H9 (cell line): ENCODE measurements around the gene CLEC2D. TPM values are rescaled to one million over a fixed set of nuclear protein-coding genes. Genes with fewer than 3 reads are reported as not detected.

Experiments used
- DNase-seq: peaks from one replicate; pipeline ENCODE4 v3.0.0-alpha.2; 2017
- H2AFZ ChIP-seq: one replicate; pipeline ENCODE4 v1.6.1; 2013; ENCODE audit warnings: mild to moderate bottlenecking, low read length, control low read depth, moderate library complexity
- H2AK5ac ChIP-seq: 2 replicates; pipeline ENCODE4 v1.6.1; 2013; ENCODE audit warnings: low read length, control low read depth, mixed read lengths; ENCODE audit not compliant: insufficient read length
- H2BK120ac ChIP-seq: one replicate; pipeline ENCODE4 v1.6.1; 2013; ENCODE audit warnings: low read depth, mild to moderate bottlenecking, low read length, control low read depth, inconsistent platforms; ENCODE audit not compliant: poor library complexity, severe bottlenecking
- H2BK12ac ChIP-seq: 2 replicates; pipeline ENCODE4 v1.6.1; 2013; ENCODE audit warnings: low read length, control low read depth, mixed read lengths, low read depth; ENCODE audit not compliant: insufficient read length
- H2BK15ac ChIP-seq: 2 replicates; pipeline ENCODE4 v1.6.1; 2013; ENCODE audit warnings: low read depth, low read length, control low read depth
- H2BK20ac ChIP-seq: one replicate; pipeline ENCODE4 v1.6.1; 2013; ENCODE audit warnings: low read depth, mild to moderate bottlenecking, low read length, control low read depth, inconsistent platforms; ENCODE audit not compliant: poor library complexity, severe bottlenecking
- H2BK5ac ChIP-seq: 2 replicates; pipeline ENCODE4 v1.6.1; 2013; ENCODE audit warnings: low read length, control low read depth, mixed read lengths; ENCODE audit not compliant: insufficient read length
- H3K14ac ChIP-seq: 2 replicates; pipeline ENCODE4 v1.6.1; 2013; ENCODE audit warnings: low read length, control low read depth; ENCODE audit not compliant: insufficient read depth
- H3K18ac ChIP-seq: 2 replicates; pipeline ENCODE4 v1.6.1; 2013; ENCODE audit warnings: low read depth, mild to moderate bottlenecking, mixed read lengths, low read length, control low read depth; ENCODE audit not compliant: insufficient read length
- H3K23ac ChIP-seq: 2 replicates; pipeline ENCODE4 v1.6.1; 2013; ENCODE audit warnings: low read length, control low read depth, mixed read lengths, low read depth; ENCODE audit not compliant: insufficient read length
- H3K23me2 ChIP-seq: 2 replicates; pipeline ENCODE4 v1.6.1; 2013; ENCODE audit warnings: low read depth, mild to moderate bottlenecking, mixed read lengths, low read length, control low read depth; ENCODE audit not compliant: insufficient read length, poor library complexity, severe bottlenecking
- H3K27ac ChIP-seq: 2 replicates; pipeline ENCODE4 v1.5.1; 2013; ENCODE audit warnings: low read length, control low read depth, mixed read lengths, low read depth; ENCODE audit not compliant: insufficient read length
- H3K27me3 ChIP-seq: 2 replicates; pipeline ENCODE4 v1.6.1; 2013; ENCODE audit warnings: low read length, control low read depth, inconsistent platforms; ENCODE audit not compliant: insufficient read depth
- H3K4ac ChIP-seq: 2 replicates; pipeline ENCODE4 v1.6.1; 2013; ENCODE audit warnings: low read depth, mild to moderate bottlenecking, control low read depth, inconsistent platforms, low read length, moderate library complexity
- H3K4me1 ChIP-seq: 2 replicates; pipeline ENCODE4 v1.6.1; 2013; ENCODE audit warnings: low read length, control low read depth, inconsistent platforms; ENCODE audit not compliant: insufficient read depth
- H3K4me2 ChIP-seq: 2 replicates; pipeline ENCODE4 v1.6.1; 2013; ENCODE audit warnings: low read length, control low read depth, mixed read lengths; ENCODE audit not compliant: insufficient read length, insufficient read depth
- H3K56ac ChIP-seq: 2 replicates; pipeline ENCODE4 v1.6.1; 2013; ENCODE audit warnings: low read depth, mild to moderate bottlenecking, mixed read lengths, low read length, control low read depth; ENCODE audit not compliant: insufficient read length
- H3K79me1 ChIP-seq: 2 replicates; pipeline ENCODE4 v1.6.1; 2013; ENCODE audit warnings: low read depth, mild to moderate bottlenecking, moderate library complexity, low read length, control low read depth, inconsistent platforms; ENCODE audit not compliant: insufficient read depth, poor library complexity, severe bottlenecking
- H3K79me2 ChIP-seq: 2 replicates; pipeline ENCODE4 v1.6.1; 2013; ENCODE audit warnings: low read length, control low read depth, inconsistent platforms; ENCODE audit not compliant: insufficient read depth
- H3K9ac ChIP-seq: 2 replicates; pipeline ENCODE4 v1.6.1; 2013; ENCODE audit warnings: low read length, control low read depth, mixed read lengths; ENCODE audit not compliant: insufficient read length; ENCODE audit errors: extremely low read depth
- H3K9me3 ChIP-seq: one replicate; pipeline ENCODE4 v1.6.1; 2013; ENCODE audit warnings: low read depth, low read length, inconsistent platforms; ENCODE audit not compliant: control insufficient read depth
- H3T11ph ChIP-seq: one replicate; pipeline ENCODE4 v1.6.1; 2013; ENCODE audit warnings: mild to moderate bottlenecking, low read length, control low read depth, inconsistent platforms
- H4K20me1 ChIP-seq: one replicate; pipeline ENCODE4 v1.6.1; 2013; ENCODE audit not compliant: control insufficient read depth, insufficient read length, insufficient read depth
- H4K5ac ChIP-seq: 2 replicates; pipeline ENCODE4 v1.6.1; 2013; ENCODE audit warnings: low read depth, mild to moderate bottlenecking, mixed read lengths, low read length, control low read depth; ENCODE audit not compliant: insufficient read length
- H4K8ac ChIP-seq: replicated peaks from 2 replicates; pipeline ENCODE4 v1.6.1; 2013; ENCODE audit warnings: low read length, control low read depth, mixed read lengths, low read depth; ENCODE audit not compliant: insufficient read length
- H4K91ac ChIP-seq: 2 replicates; pipeline ENCODE4 v1.6.1; 2013; ENCODE audit warnings: low read depth, mild to moderate bottlenecking, moderate library complexity, mixed read lengths, low read length, control low read depth; ENCODE audit not compliant: insufficient read length
- H3K27ac Mint-ChIP-seq, 3 experiments: 2 replicates in 2 of 3; 3 replicates in 1 of 3; pipeline ENCODE4 v1.8.0; 2020 to 2021; ENCODE audit warnings: mixed read lengths in 3 of 3, mild to moderate bottlenecking in 1 of 3, moderate library complexity in 1 of 3
- H3K27me3 Mint-ChIP-seq: 2 replicates; pipeline ENCODE4 v1.8.0; 2021; ENCODE audit warnings: low read depth, mild to moderate bottlenecking, moderate library complexity, mixed read lengths
- H3K36me3 Mint-ChIP-seq, 3 experiments: 2 replicates in 2 of 3; 3 replicates in 1 of 3; pipeline ENCODE4 v1.8.0; 2020 to 2021; ENCODE audit warnings: low read depth in 3 of 3, mixed read lengths in 3 of 3; ENCODE audit not compliant: insufficient read depth in 1 of 3
- H3K4me1 Mint-ChIP-seq, 2 experiments: 2 replicates each; pipeline ENCODE4 v1.8.0; 2020; ENCODE audit warnings: mixed read lengths in 2 of 2
- H3K4me3 Mint-ChIP-seq, 2 experiments: 2 replicates in 1 of 2; 3 replicates in 1 of 2; pipeline ENCODE4 v1.8.0; 2020 to 2021; ENCODE audit warnings: mild to moderate bottlenecking in 2 of 2, mixed read lengths in 2 of 2, moderate library complexity in 1 of 2
- H3K9me3 Mint-ChIP-seq, 2 experiments: 2 replicates in 1 of 2; 3 replicates in 1 of 2; pipeline ENCODE4 v1.8.0; 2020; ENCODE audit warnings: mild to moderate bottlenecking in 2 of 2, mixed read lengths in 2 of 2, moderate library complexity in 1 of 2
- CTCF ChIP-seq: fragments of 200-600 bp; sonication (generic); conservative IDR thresholded peaks from 3 replicates; pipeline ENCODE4 v1.8.0; 2021; ENCODE audit warnings: antibody characterized with exemption, mild to moderate bottlenecking
- WGBS: extraction: QIAGEN DNeasy Blood & Tissue Kit; methylation state at CpG from one replicate; pipeline ENCODE4 v1.1.7; 2013; ENCODE audit warnings: missing lambda C conversion rate, low lambda C conversion rate, mixed read lengths; ENCODE audit not compliant: insufficient read length; ENCODE audit errors: extremely low coverage; 5-methylcytosine and 5-hydroxymethylcytosine counted together
- total RNA-seq: library from RNA; stranded (reverse); gene quantifications from 2 replicates; pipeline ENCODE4 v1.2.1, GENCODE V29; 2021

CLEC2D gene
- total RNA-seq, 1 experiment from 2014 or later: 2.1 TPM

- no peaks in the 10 kb centered on the region for H3K4me1 Mint-ChIP-seq
Observed at GRCh38 chr12:9625019-9625418, 44.5 kb upstream of the CLEC2D start.

More at GRCh38 chr12:9625019-9625418, 44.5 kb upstream of the CLEC2D start:
- peaks cover 2 to 8% of the 10 kb centered on the region in 2 experiments; a peak in 1 of 5 replicates for H3K9me3 Mint-ChIP-seq
- Histone ChIP-seq H3K14ac (no peak overlapping the region), H2AK5ac (no peak overlapping the region), H2BK20ac (no peak overlapping the region), H3K9ac (no peak overlapping the region), H3K23me2 (no peaks in the 10 kb centered on the region), H4K5ac (no peak overlapping the region), H3K56ac (no peak overlapping the region), H3K79me1 (no peaks in the 10 kb centered on the region), H3K4me2 (no peak overlapping the region), H3K9me3 (no peaks in the 10 kb centered on the region), H3K4me1 (no peaks in the 10 kb centered on the region), H3K18ac (no peak overlapping the region), H2BK15ac (no peak overlapping the region), H3K27me3 (no peaks in the 10 kb centered on the region), H2BK5ac (no peak overlapping the region), H3K23ac (no peak overlapping the region), H3K79me2 (no peaks in the 10 kb centered on the region), H2BK120ac (no peak overlapping the region), H3K27ac (no peak overlapping the region), H4K8ac (no peak overlapping the region), H3T11ph (no peak overlapping the region), H4K91ac (no peak overlapping the region), H4K20me1 (no peaks in the 10 kb centered on the region), H3K4ac (no peak overlapping the region), H2BK12ac (no peak overlapping the region), H2AFZ (no peak overlapping the region)
- no peak for DNase-seq
- no peak for TF ChIP-seq CTCF
- H3K36me3 Mint-ChIP-seq: no peaks in the 10 kb centered on the region
- 0 out of 7 replicates have a peak overlapping the region, but pooled peaks of 1 of the 3 experiments have one; percentile 8 for H3K27ac Mint-ChIP-seq
- H3K27me3 Mint-ChIP-seq: peaks cover 2% of the 10 kb centered on the region; the same call in 1 of the 2 replicates
- WGBS: no CpG with 5 or more reads among the region's 3 CpGs
- H3K4me3 Mint-ChIP-seq: no peak overlapping the region
